HL-60 (cell line): ENCODE data around the gene TMC4.

Experiments
- CTCF ChIP-seq: IDR thresholded peaks from one replicate; pipeline ENCODE4 v1.5.1; 2011; ENCODE audit warnings: low read length, control low read depth, inconsistent platforms; ENCODE audit not compliant: insufficient read depth
- GABPA ChIP-seq: IDR thresholded peaks from 2 replicates; pipeline ENCODE4 v1.6.1; 2012; ENCODE audit warnings: low read depth
- TF ChIP-seq, protein P1 (sequence below): IDR thresholded peaks from 2 replicates; pipeline ENCODE4 v1.6.1; 2012; ENCODE audit warnings: low read depth; ENCODE audit not compliant: insufficient replicate concordance

- no peak for TF ChIP-seq CTCF
- no peak for TF ChIP-seq GABPA
- TF ChIP-seq, protein P1, sequence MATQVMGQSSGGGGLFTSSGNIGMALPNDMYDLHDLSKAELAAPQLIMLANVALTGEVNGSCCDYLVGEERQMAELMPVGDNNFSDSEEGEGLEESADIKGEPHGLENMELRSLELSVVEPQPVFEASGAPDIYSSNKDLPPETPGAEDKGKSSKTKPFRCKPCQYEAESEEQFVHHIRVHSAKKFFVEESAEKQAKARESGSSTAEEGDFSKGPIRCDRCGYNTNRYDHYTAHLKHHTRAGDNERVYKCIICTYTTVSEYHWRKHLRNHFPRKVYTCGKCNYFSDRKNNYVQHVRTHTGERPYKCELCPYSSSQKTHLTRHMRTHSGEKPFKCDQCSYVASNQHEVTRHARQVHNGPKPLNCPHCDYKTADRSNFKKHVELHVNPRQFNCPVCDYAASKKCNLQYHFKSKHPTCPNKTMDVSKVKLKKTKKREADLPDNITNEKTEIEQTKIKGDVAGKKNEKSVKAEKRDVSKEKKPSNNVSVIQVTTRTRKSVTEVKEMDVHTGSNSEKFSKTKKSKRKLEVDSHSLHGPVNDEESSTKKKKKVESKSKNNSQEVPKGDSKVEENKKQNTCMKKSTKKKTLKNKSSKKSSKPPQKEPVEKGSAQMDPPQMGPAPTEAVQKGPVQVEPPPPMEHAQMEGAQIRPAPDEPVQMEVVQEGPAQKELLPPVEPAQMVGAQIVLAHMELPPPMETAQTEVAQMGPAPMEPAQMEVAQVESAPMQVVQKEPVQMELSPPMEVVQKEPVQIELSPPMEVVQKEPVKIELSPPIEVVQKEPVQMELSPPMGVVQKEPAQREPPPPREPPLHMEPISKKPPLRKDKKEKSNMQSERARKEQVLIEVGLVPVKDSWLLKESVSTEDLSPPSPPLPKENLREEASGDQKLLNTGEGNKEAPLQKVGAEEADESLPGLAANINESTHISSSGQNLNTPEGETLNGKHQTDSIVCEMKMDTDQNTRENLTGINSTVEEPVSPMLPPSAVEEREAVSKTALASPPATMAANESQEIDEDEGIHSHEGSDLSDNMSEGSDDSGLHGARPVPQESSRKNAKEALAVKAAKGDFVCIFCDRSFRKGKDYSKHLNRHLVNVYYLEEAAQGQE = no peak
Measured at GRCh38 chr19:54203151-54203611, 30.2 kb upstream of the TMC4 start.
